ENCODE measurements around the gene C22orf39. TPM values are rescaled to one million over a fixed set of nuclear protein-coding genes. Genes with fewer than 3 reads are reported as not detected.
A peak's percentile ranks its signal among the peaks of the same experiment; 100 is the strongest.

The C22orf39 gene
- total RNA-seq, 1 donor from 2014 or later: 26.6 TPM

DNA sequence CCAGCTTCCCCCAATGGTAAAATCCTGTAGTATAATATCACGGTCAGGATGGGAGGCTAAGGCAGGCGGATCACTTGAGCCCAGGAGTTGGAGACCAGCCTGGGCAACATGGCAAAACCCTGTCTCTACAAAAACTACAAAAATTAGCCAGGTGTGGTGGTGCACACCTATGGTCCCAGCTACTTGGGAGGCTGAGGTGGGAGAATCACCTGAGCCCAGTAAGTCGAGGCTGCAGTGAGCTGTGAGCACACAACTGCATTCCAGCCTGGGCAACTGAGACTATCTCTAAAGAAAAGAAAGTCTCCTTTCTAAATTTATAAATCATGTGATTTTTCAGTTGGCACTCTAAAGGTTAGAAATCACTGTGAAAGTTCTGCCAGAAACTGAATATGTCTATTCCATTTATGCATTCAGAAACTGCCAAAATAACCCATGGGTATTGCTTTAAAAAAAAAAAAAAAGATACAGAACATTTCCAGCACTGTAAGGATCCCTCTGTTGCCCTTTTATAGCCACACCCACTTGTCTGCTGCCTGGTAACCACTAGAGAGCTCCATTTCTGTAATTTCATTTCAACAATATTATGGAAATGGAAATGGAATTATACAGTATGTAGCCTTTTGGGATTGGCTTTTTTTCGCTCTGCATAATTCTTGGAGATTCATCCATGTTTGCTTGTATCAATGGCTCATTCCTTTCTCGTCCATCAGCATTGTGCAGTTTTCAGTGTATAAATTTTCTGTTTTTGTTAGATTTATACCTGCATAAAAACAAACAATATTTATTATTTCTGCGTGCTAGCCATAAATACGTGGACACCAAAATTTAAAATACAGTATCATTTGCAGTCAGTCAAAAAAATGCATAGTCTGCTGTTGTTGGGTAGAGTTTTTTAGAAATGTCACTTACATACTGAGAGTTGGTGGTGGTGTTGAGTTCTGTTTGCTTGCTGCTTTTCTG is 41.7 kb upstream of the C22orf39 start:
- no peak for TF ChIP-seq CTCF (IDR thresholded peaks at IDR 0.05; ENCODE audit: unreplicated experiment)
- no peaks in the 10 kb centered on the region for H3K9me3 Mint-ChIP-seq (ENCODE audit: unreplicated experiment)

GRCh38 chr22:19488285-19488684 is 40.8 kb upstream of the C22orf39 start:
- no peak for DNase-seq (ENCODE audit: low spot score)
- no peak for TF ChIP-seq CTCF (IDR thresholded peaks at IDR 0.05; ENCODE audit: unreplicated experiment)
- Mint-ChIP-seq H3K27ac (ENCODE audit: unreplicated experiment) (no peak overlapping the region), H3K4me1 (ENCODE audit: unreplicated experiment) (no peaks in the 10 kb centered on the region), H3K4me3 (ENCODE audit: unreplicated experiment) (no peak overlapping the region), H3K27me3 (ENCODE audit: unreplicated experiment) (no peaks in the 10 kb centered on the region), H3K9me3 (ENCODE audit: unreplicated experiment) (no peaks in the 10 kb centered on the region), H3K36me3 (ENCODE audit: low read depth, unreplicated experiment) (peaks cover 4% of the 10 kb centered on the region)

More for the DNA sequence above, 41.7 kb upstream of the C22orf39 start:
- DNase-seq (ENCODE audit: low spot score): no peak
- Mint-ChIP-seq H3K27me3 (ENCODE audit: unreplicated experiment) (no peaks in the 10 kb centered on the region), H3K36me3 (ENCODE audit: low read depth, unreplicated experiment) (no peaks in the 10 kb centered on the region), H3K4me3 (ENCODE audit: unreplicated experiment) (no peak overlapping the region), H3K27ac (ENCODE audit: unreplicated experiment) (no peak overlapping the region), H3K4me1 (ENCODE audit: unreplicated experiment) (no peaks in the 10 kb centered on the region)

- H3K4me3 Mint-ChIP-seq (ENCODE audit: unreplicated experiment): peak overlapping the region; percentile 7
- H3K27ac Mint-ChIP-seq (ENCODE audit: unreplicated experiment): no peak overlapping the region
- peaks cover 11% of the 10 kb centered on the region for H3K4me1 Mint-ChIP-seq (ENCODE audit: unreplicated experiment)
- no peak for TF ChIP-seq CTCF (IDR thresholded peaks at IDR 0.05; ENCODE audit: unreplicated experiment)
- DNase-seq (ENCODE audit: low spot score): no peak
- H3K36me3 Mint-ChIP-seq (ENCODE audit: low read depth, unreplicated experiment): peaks cover 4% of the 10 kb centered on the region
- peaks cover 3% of the 10 kb centered on the region for H3K27me3 Mint-ChIP-seq (ENCODE audit: unreplicated experiment)
- no peaks in the 10 kb centered on the region for H3K9me3 Mint-ChIP-seq (ENCODE audit: unreplicated experiment)
Measured at GRCh38 chr22:19483481-19484244, 36.2 kb upstream of the C22orf39 start.

- no peak overlapping the region for H3K4me3 Mint-ChIP-seq (ENCODE audit: unreplicated experiment)
- H3K9me3 Mint-ChIP-seq (ENCODE audit: unreplicated experiment): no peaks in the 10 kb centered on the region
- TF ChIP-seq CTCF (IDR thresholded peaks at IDR 0.05; ENCODE audit: unreplicated experiment): no peak
- H3K27me3 Mint-ChIP-seq (ENCODE audit: unreplicated experiment): peaks cover 3% of the 10 kb centered on the region
- H3K36me3 Mint-ChIP-seq (ENCODE audit: low read depth, unreplicated experiment): peaks cover 4% of the 10 kb centered on the region
- peaks cover 17% of the 10 kb centered on the region for H3K4me1 Mint-ChIP-seq (ENCODE audit: unreplicated experiment)
- no peak overlapping the region for H3K27ac Mint-ChIP-seq (ENCODE audit: unreplicated experiment)
- no peak for DNase-seq (ENCODE audit: low spot score)
Measured at GRCh38 chr22:19482297-19482696, 34.8 kb upstream of the C22orf39 start.

Data from endothelial cell (in vitro differentiated cells).